Measurements from ENCODE around the gene CD81.

- TF ChIP-seq SRF (IDR thresholded peaks at IDR 0.05; ENCODE audit: low read depth): no peak
- TF ChIP-seq ELF1 (IDR thresholded peaks at IDR 0.05; ENCODE audit: borderline replicate concordance, low read depth): no peak
- no peak for TF ChIP-seq EZH2 (IDR thresholded peaks at IDR 0.05)
- TF ChIP-seq POLR2A (IDR thresholded peaks at IDR 0.05; ENCODE audit: borderline replicate concordance, extremely low read depth, insufficient read depth, insufficient read length): no peak
- no peak for TF ChIP-seq JUND (IDR thresholded peaks at IDR 0.05)
- TF ChIP-seq, protein P1, sequence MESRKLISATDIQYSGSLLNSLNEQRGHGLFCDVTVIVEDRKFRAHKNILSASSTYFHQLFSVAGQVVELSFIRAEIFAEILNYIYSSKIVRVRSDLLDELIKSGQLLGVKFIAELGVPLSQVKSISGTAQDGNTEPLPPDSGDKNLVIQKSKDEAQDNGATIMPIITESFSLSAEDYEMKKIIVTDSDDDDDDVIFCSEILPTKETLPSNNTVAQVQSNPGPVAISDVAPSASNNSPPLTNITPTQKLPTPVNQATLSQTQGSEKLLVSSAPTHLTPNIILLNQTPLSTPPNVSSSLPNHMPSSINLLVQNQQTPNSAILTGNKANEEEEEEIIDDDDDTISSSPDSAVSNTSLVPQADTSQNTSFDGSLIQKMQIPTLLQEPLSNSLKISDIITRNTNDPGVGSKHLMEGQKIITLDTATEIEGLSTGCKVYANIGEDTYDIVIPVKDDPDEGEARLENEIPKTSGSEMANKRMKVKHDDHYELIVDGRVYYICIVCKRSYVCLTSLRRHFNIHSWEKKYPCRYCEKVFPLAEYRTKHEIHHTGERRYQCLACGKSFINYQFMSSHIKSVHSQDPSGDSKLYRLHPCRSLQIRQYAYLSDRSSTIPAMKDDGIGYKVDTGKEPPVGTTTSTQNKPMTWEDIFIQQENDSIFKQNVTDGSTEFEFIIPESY (IDR thresholded peaks at IDR 0.05; ENCODE audit: extremely low read depth, insufficient replicate concordance, low read length): no peak
- TF ChIP-seq, protein P2, sequence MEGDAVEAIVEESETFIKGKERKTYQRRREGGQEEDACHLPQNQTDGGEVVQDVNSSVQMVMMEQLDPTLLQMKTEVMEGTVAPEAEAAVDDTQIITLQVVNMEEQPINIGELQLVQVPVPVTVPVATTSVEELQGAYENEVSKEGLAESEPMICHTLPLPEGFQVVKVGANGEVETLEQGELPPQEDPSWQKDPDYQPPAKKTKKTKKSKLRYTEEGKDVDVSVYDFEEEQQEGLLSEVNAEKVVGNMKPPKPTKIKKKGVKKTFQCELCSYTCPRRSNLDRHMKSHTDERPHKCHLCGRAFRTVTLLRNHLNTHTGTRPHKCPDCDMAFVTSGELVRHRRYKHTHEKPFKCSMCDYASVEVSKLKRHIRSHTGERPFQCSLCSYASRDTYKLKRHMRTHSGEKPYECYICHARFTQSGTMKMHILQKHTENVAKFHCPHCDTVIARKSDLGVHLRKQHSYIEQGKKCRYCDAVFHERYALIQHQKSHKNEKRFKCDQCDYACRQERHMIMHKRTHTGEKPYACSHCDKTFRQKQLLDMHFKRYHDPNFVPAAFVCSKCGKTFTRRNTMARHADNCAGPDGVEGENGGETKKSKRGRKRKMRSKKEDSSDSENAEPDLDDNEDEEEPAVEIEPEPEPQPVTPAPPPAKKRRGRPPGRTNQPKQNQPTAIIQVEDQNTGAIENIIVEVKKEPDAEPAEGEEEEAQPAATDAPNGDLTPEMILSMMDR (IDR thresholded peaks at IDR 0.05 in 2 of 3, conservative IDR thresholded peaks at IDR 0.05 in 1 of 3; ENCODE audit: borderline replicate concordance in 1 of 3, insufficient read depth in 1 of 3, low read depth in 2 of 3, low read length in 2 of 3): no peak
- TF ChIP-seq MAX (IDR thresholded peaks at IDR 0.05): no peak
- no peak for TF ChIP-seq EZH2phosphoT487 (IDR thresholded peaks at IDR 0.05; ENCODE audit: borderline replicate concordance)
- TF ChIP-seq REST (IDR thresholded peaks at IDR 0.05; ENCODE audit: low read depth): no peak
- no peak for TF ChIP-seq POLR2AphosphoS5 (IDR thresholded peaks at IDR 0.05; ENCODE audit: low read depth, low read length)
- TF ChIP-seq ZNF274 (IDR thresholded peaks at IDR 0.05; ENCODE audit: low read depth, low read length): no peak
- no peak for TF ChIP-seq CBX3 (IDR thresholded peaks at IDR 0.05; ENCODE audit: low read depth)
- TF ChIP-seq CEBPB (IDR thresholded peaks at IDR 0.05; ENCODE audit: low read depth): no peak
Measured at GRCh38 chr11:2409611-2410468, 32.7 kb downstream of the CD81 start.

All from HCT116 (cell line).